Retina (tissue), 1 donor: ENCODE data around the gene GALM.

Experiments used
- DNase-seq: peaks from one replicate; pipeline ENCODE4 v3.0.0-alpha.2; 2016

Gene GALM

GRCh38 chr2:38778687-38779082, 112.8 kb downstream of the GALM start:
- no peak for DNase-seq

- DNase-seq, result no peak
Observed at GRCh38 chr2:38783586-38783985, 117.7 kb downstream of the GALM start.
